OCI-LY7 (cell line): ENCODE data around the gene THAP6. TPM values are rescaled to one million over a fixed set of nuclear protein-coding genes. Genes with fewer than 3 reads are reported as not detected.

ENCODE experiments used
- Bru-seq: library from RNA; stranded (reverse); fragments of 400-500 nt; gene quantifications from one replicate; lab custom pipeline; 2021; lab: Mats Ljungman, UMichigan
- BruChase-seq, 2 experiments: library from RNA; stranded (reverse); fragments of 400-500 nt; gene quantifications; one replicate each; lab custom pipeline; 2021; lab: Mats Ljungman, UMichigan
- BruUV-seq: library from RNA; stranded (reverse); fragments of 400-500 nt; replicated peaks from 2 replicates; lab custom pipeline; 2021; lab: Mats Ljungman, UMichigan
- CTCF ChIA-PET: fragments of 300-600 bp; sonication (Branson Sonifier 250); formaldehyde crosslinking; loops from one replicate; lab custom pipeline; 2022; ENCODE audit warnings: antibody characterized with exemption; ENCODE audit not compliant: unreplicated experiment; lab: Charles Lee
- POLR2A ChIA-PET: fragments of 300-600 bp; sonication (Branson Sonifier 250); formaldehyde crosslinking; loops from one replicate; lab custom pipeline; 2022; ENCODE audit warnings: antibody characterized with exemption; lab: Charles Lee
- DNase-seq: peaks from one replicate; pipeline ENCODE4 v3.0.0-alpha.2; 2015; ENCODE audit warnings: low spot score
- H2AFZ ChIP-seq: fragments of 200-600 bp; sonication (generic), shearing (Covaris generic); 2 replicates; pipeline ENCODE4 v1.6.1; 2014; ENCODE audit warnings: mild to moderate bottlenecking, antibody characterized with exemption, low read length, moderate library complexity
- H3K27ac ChIP-seq: fragments of 200-600 bp; sonication (generic); 2 replicates; pipeline ENCODE4 v1.5.1; 2014; ENCODE audit warnings: mixed run types, low read depth, mild to moderate bottlenecking, moderate library complexity, low read length, inconsistent platforms; ENCODE audit not compliant: poor library complexity, severe bottlenecking
- H3K36me3 ChIP-seq: fragments of 200-600 bp; sonication (generic); 2 replicates; pipeline ENCODE4 v1.6.1; 2014; ENCODE audit warnings: mild to moderate bottlenecking, antibody characterized with exemption, low read length, moderate library complexity, mixed read lengths; ENCODE audit not compliant: insufficient read depth
- H3K4me1 ChIP-seq: fragments of 200-600 bp; sonication (generic); 2 replicates; pipeline ENCODE4 v1.5.1; 2014; ENCODE audit warnings: mild to moderate bottlenecking, low read length; ENCODE audit not compliant: insufficient read depth, poor library complexity, severe bottlenecking
- H3K4me2 ChIP-seq: fragments of 200-600 bp; sonication (generic); 2 replicates; pipeline ENCODE4 v1.6.1; 2014; ENCODE audit warnings: mild to moderate bottlenecking, low read length
- H3K4me3 ChIP-seq: fragments of 200-600 bp; sonication (generic); 2 replicates; pipeline ENCODE4 v1.5.1; 2014; ENCODE audit warnings: mild to moderate bottlenecking, low read depth, low read length; ENCODE audit not compliant: poor library complexity, severe bottlenecking
- H3K79me2 ChIP-seq: fragments of 200-600 bp; sonication (generic); 2 replicates; pipeline ENCODE4 v1.6.1; 2016; ENCODE audit warnings: low read depth, mild to moderate bottlenecking, low read length, moderate library complexity, mixed read lengths; ENCODE audit not compliant: insufficient read depth
- H3K9me2 ChIP-seq: fragments of 200-600 bp; sonication (generic); 2 replicates; pipeline ENCODE4 v1.6.1; 2016; ENCODE audit warnings: mild to moderate bottlenecking, low read length, mixed read lengths; ENCODE audit not compliant: insufficient read depth
- H3K9me3 ChIP-seq: fragments of 200-600 bp; sonication (generic); 2 replicates; pipeline ENCODE4 v1.6.1; 2014; ENCODE audit warnings: mild to moderate bottlenecking, mixed run types, low read length, mixed read lengths
- H4K20me1 ChIP-seq: fragments of 200-600 bp; sonication (generic); 2 replicates; pipeline ENCODE4 v1.6.1; 2014; ENCODE audit warnings: mild to moderate bottlenecking, antibody characterized with exemption, low read length, moderate library complexity, mixed read lengths; ENCODE audit not compliant: insufficient read depth
- CTCF ChIP-seq: fragments of 200-600 bp; sonication (generic); conservative IDR thresholded peaks from 2 replicates; pipeline ENCODE4 v1.5.1; 2014; ENCODE audit warnings: mild to moderate bottlenecking, antibody characterized with exemption, low read length, moderate library complexity, mixed read lengths
- EZH2phosphoT487 ChIP-seq: fragments of 200-600 bp; sonication (generic); IDR thresholded peaks from 2 replicates; pipeline ENCODE4 v1.6.1; 2018; ENCODE audit warnings: low read depth, borderline replicate concordance, mild to moderate bottlenecking, mixed run types, antibody characterized with exemption, low read length, moderate library complexity, mixed read lengths
- intact Hi-C: fragments of 100-400 bp; cut with micrococcal nuclease; formaldehyde crosslinking; loops from one replicate; pipeline ENCODE4 v1.10.0; 2022; ENCODE audit not compliant: unreplicated experiment
- long read RNA-seq: library from polyadenylated mRNA; stranded (forward); transcript quantifications from one replicate; pipeline ENCODE4 v2.0.0, GENCODE V29; 2022
- total RNA-seq, 2 experiments: library from RNA; depleted of rRNA in 1 of 2; stranded (reverse); fragments of >200 nt in 1 of 2; shearing (Covaris generic) in 1 of 2; gene quantifications; 2 replicates each; pipeline ENCODE4 v1.2.3, GENCODE V29; 2014 to 2022

THAP6 gene
- total RNA-seq (2014; rRNA removed; shearing (Covaris generic)), result 15.9 and 17.2 TPM in 2 replicates
- 27.3 and 30.6 TPM in 2 replicates for total RNA-seq (2022)
- Bru-seq, nascent RNA, result percentile 73 among the genes with signal in this experiment
- BruChase-seq, experiment 1, labeled RNA remaining after a 6-hour chase, result percentile 59 among the genes with signal in this experiment
- percentile 67 among the genes with signal in this experiment for BruChase-seq, experiment 2, labeled RNA remaining after a 2-hour chase
- long read RNA-seq, transcript THAP6-201 (5 exons, 3,549 nt), result major isoform, 17 of 50 reads
- long read RNA-seq, partial matches to known transcripts, result 3 of 50 reads
- long read RNA-seq, other reads (novel, unspliced or antisense), result 24 of 50 reads

GRCh38 chr4:75514131-75514948 is at the start of gene THAP6, which contains the start of gene RCHY1:
Gene THAP6 (plus strand): TSS chr4:75514473. CDS start chr4:75515453, 980 bp downstream.
Gene RCHY1 (minus strand): TSS chr4:75514403. CDS start chr4:75514286, 117 bp downstream.
- TF ChIP-seq CTCF (0 out of 2 replicates have a peak, but pooled peaks have one; percentile 10), EZH2phosphoT487 (no peak)
- H3K36me3 ChIP-seq, result peaks cover 48% of the 10 kb centered on the region
- ChIA-PET CTCF (interaction anchor here (0.5 to 0.6 kb wide), 3 partner anchors 18 to 893 kb away, joined by 3 to 5 read pairs (median 3); no protein-coding TSS in a partner anchor), POLR2A (interaction anchor here (0.5 to 3.9 kb wide), 12 partner anchors 9 to 213 kb away, joined by 3 to 19 read pairs (median 3); partner anchors contain the start of genes ODAPH and USO1)
- peak within 1 kb of the TSS; percentile 98 for H3K4me2 ChIP-seq
- intact Hi-C loops, result loop anchor here (1.0 to 10.0 kb wide), 3 partner anchors 158 to 1640 kb away; partner anchors contain the start of genes CCNG2, G3BP2 and USO1
- H4K20me1 ChIP-seq, result peaks cover 8% of the 10 kb centered on the region; the same call in 1 of the 2 replicates
- BruUV-seq, result TSS peak; percentile 76
- peak within 1 kb of the TSS; percentile 95 for H2AFZ ChIP-seq
- no peaks in the 10 kb centered on the region for H3K9me2 ChIP-seq
- peak within 1 kb of the TSS; percentile 87 for H3K4me3 ChIP-seq
- peak; percentile 93 for DNase-seq
- H3K9me3 ChIP-seq, result peaks cover 14% of the 10 kb centered on the region; the same call in 1 of the 2 replicates
- H3K27ac ChIP-seq, result peak within 1 kb of the TSS; percentile 92
- H3K79me2 ChIP-seq, result peaks cover 66% of the 10 kb centered on the region
- peaks cover 34% of the 10 kb centered on the region for H3K4me1 ChIP-seq

- intact Hi-C loops, result loop anchor here (10.0 kb wide), 1 partner anchor 595 kb away; no protein-coding TSS in a partner anchor
- no peak for DNase-seq
- no peaks in the 10 kb centered on the region; the same call in 1 of the 2 replicates for H4K20me1 ChIP-seq
- BruUV-seq, result no TSS peak
- no peak overlapping the region for H3K4me2 ChIP-seq
- peaks cover 5% of the 10 kb centered on the region for H3K4me1 ChIP-seq
- H3K9me3 ChIP-seq, result no peaks in the 10 kb centered on the region
- TF ChIP-seq CTCF, result no peak
- no peak for TF ChIP-seq EZH2phosphoT487
- H3K4me3 ChIP-seq, result no peak overlapping the region
- H2AFZ ChIP-seq, result no peak overlapping the region
- ChIA-PET CTCF (no interaction called here), POLR2A (no interaction called here)
- H3K36me3 ChIP-seq, result no peaks in the 10 kb centered on the region
- no peaks in the 10 kb centered on the region for H3K9me2 ChIP-seq
- H3K79me2 ChIP-seq, result no peaks in the 10 kb centered on the region
- H3K27ac ChIP-seq, result no peak overlapping the region
Measured at GRCh38 chr4:75469896-75470295, 44.4 kb upstream of the THAP6 start.
